Measurements from ENCODE around the gene GNL1. TPM values are rescaled to one million over a fixed set of nuclear protein-coding genes. Genes with fewer than 3 reads are reported as not detected.
"Not testable (repeated sequence)": the region's sequence is repeated elsewhere in the genome, so short reads cannot be mapped to it uniquely, and the experiment has no call there.

The GNL1 gene
- total and polyA plus RNA-seq, 2 of the 8 experiments (the other 6 are each of a cell fraction or from before 2014, with no cell fraction given): 42.4 to 67.8 TPM

DNA sequence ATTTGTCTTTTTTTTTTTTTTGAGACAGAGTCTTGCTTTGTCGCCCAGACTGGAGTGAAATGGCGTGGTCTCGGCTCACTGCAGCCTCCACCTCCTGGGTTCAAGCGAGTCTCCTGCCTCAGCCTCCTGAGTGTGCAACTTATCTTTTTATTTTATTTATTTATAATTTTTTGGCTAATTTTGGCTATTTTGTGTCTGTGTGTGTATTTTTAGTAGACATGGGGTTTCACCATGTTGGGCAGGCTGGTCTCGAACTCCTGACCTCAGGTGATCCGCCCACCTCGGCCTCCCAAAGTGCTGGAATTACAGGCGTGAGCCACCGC is 39.6 kb downstream of the GNL1 start:
- not testable (repeated sequence) for H3K27ac ChIP-seq (ENCODE audit: low read depth, low read length); H3K14ac ChIP-seq (ENCODE audit: insufficient read length); H4K20me1 ChIP-seq (replicated peaks in 1 of 2; ENCODE audit: control insufficient read depth in 1 of 2, insufficient read depth in 2 of 2, low read length in 2 of 2); H4K91ac ChIP-seq (replicated peaks; ENCODE audit: insufficient read length, low read length); H2AK5ac ChIP-seq (ENCODE audit: low read depth, low read length); H3K23me2 ChIP-seq (ENCODE audit: low read depth, low read length); H3K36me3 ChIP-seq (ENCODE audit: control insufficient read depth in 2 of 4, insufficient read depth in 4 of 4, low read length in 3 of 4); H2BK120ac ChIP-seq (replicated peaks; ENCODE audit: low read depth, low read length); H2BK12ac ChIP-seq (ENCODE audit: low read depth, low read length); H2BK20ac ChIP-seq (ENCODE audit: low read length); H3K4me1 ChIP-seq (replicated peaks in 1 of 4; ENCODE audit: control insufficient read depth in 3 of 4, insufficient read depth in 4 of 4, low read length in 3 of 4); H3K4ac ChIP-seq (replicated peaks; ENCODE audit: insufficient read length, low read depth, low read length); H3K18ac ChIP-seq (ENCODE audit: extremely low read depth, low read length); H3K79me2 ChIP-seq (ENCODE audit: control insufficient read depth in 1 of 2, insufficient read depth in 2 of 2, low read length in 2 of 2); H3K23ac ChIP-seq (ENCODE audit: insufficient read length); H4K8ac ChIP-seq (ENCODE audit: extremely low read depth, insufficient read depth, low read length); H3K9ac ChIP-seq (replicated peaks in 1 of 4; ENCODE audit: extremely low read depth in 1 of 4, low read depth in 3 of 4, low read length in 3 of 4); H3K56ac ChIP-seq (replicated peaks; ENCODE audit: insufficient read length, low read depth, low read length); DNase-seq (ENCODE audit: low read depth in 1 of 2, low spot score in 2 of 2); H3K27me3 ChIP-seq (replicated peaks in 1 of 4; ENCODE audit: control insufficient read depth in 3 of 4, extremely low read depth in 1 of 4, insufficient read depth in 3 of 4, low read length in 3 of 4); H2BK15ac ChIP-seq (ENCODE audit: low read length); H3K79me1 ChIP-seq (ENCODE audit: low read depth, low read length); H3K9me3 ChIP-seq (ENCODE audit: insufficient read depth in 2 of 2, low read depth in 1 of 2, low read length in 1 of 2); FAIRE-seq
- ChIA-PET CTCF (ENCODE audit: partially characterized antibody) (interaction anchor here (0.9 to 1.2 kb wide), 3 partner anchors 15 to 34 kb away, joined by 3 read pairs; no protein-coding TSS in a partner anchor), POLR2A (ENCODE audit: partially characterized antibody) (interaction anchor here (0.7 to 0.8 kb wide), 2 partner anchors 71 to 102 kb away, joined by 3 to 4 read pairs; no protein-coding TSS in a partner anchor)
- 79% methylated on average over 9 of the region's 9 CpGs; no CpG with 5 or more reads in 1 of the 2 experiments for WGBS, 2 experiments (ENCODE audit: extremely low coverage in 1 of 2, insufficient coverage in 1 of 2, insufficient read length in 1 of 2, insufficient replicate concordance in 2 of 2, low coverage in 1 of 2, low lambda C conversion rate in 2 of 2, missing lambda C conversion rate in 1 of 2)
- peak overlapping the region; percentile 70 to 72 for H3K4me2 ChIP-seq (ENCODE audit: insufficient read depth in 1 of 2, low read depth in 2 of 2, low read length in 2 of 2)
- H3K4me3 ChIP-seq (ENCODE audit: extremely low read depth in 1 of 4, insufficient read depth in 2 of 4, low read depth in 3 of 4, low read length in 4 of 4): peak overlapping the region; percentile 41 to 58 (median 56); a peak in 6 of 8 replicates
- peak overlapping the region; percentile 67 for H2BK5ac ChIP-seq (ENCODE audit: low read depth, low read length)
- H2AFZ ChIP-seq (ENCODE audit: low read length): 0 out of 2 replicates have a peak overlapping the region, but pooled peaks have one; percentile 47
- peak overlapping the region; percentile 28 for H4K5ac ChIP-seq (ENCODE audit: insufficient read length, low read depth, low read length)

Data from H1 (cell line).